GM19395 (cell line): ENCODE measurements around the gene DBT.
A peak's percentile ranks its signal among the peaks of the same experiment; 100 is the strongest.
"Not testable (repeated sequence)": the region's sequence is repeated elsewhere in the genome, so short reads cannot be mapped to it uniquely, and the experiment has no call there.

Experiments
- ATAC-seq: cut with Tn5 transposase; IDR thresholded peaks from one replicate; pipeline ENCODE4 v1.9.1; 2021; ENCODE audit warnings: mild to moderate bottlenecking, moderate library complexity; ENCODE audit not compliant: unreplicated experiment

Gene DBT

GRCh38 chr1:100202703-100203102 lies 46.9 kb downstream of the DBT start:
- ATAC-seq, result not testable (repeated sequence)

- not testable (repeated sequence) for ATAC-seq
Observed at GRCh38 chr1:100200060-100200459, 49.6 kb downstream of the DBT start.

- ATAC-seq, result no peak
Observed at GRCh38 chr1:100198596-100198995, 51.0 kb downstream of the DBT start.

GRCh38 chr1:100188617-100189016 lies 61.0 kb downstream of the DBT start:
- ATAC-seq, result peak; percentile 59

- ATAC-seq, result no peak
Observed at GRCh38 chr1:100187912-100188311, 61.7 kb downstream of the DBT start.

- peak; percentile 81 for ATAC-seq
Observed at GRCh38 chr1:100184536-100184935, 65.1 kb downstream of the DBT start.

- no peak for ATAC-seq
Observed at GRCh38 chr1:100183370-100183769, 66.3 kb downstream of the DBT start.

GRCh38 chr1:100178091-100178490 lies 71.5 kb downstream of the DBT start, which contains the start of gene LRRC39:
LRRC39 (minus strand) TSS chr1:100178256; CDS start chr1:100168516, 9,740 bp downstream.
- ATAC-seq, result no peak

GRCh38 chr1:100177295-100178041 lies 72.2 kb downstream of the DBT start:
- no peak for ATAC-seq

GRCh38 chr1:100168051-100168450 lies 81.6 kb downstream of the DBT start:
- no peak for ATAC-seq

- no peak for ATAC-seq
Observed at GRCh38 chr1:100164702-100165101, 84.9 kb downstream of the DBT start.

- ATAC-seq, result no peak
Observed at GRCh38 chr1:100164216-100164615, 85.4 kb downstream of the DBT start.

GRCh38 chr1:100162881-100163280 lies 86.8 kb downstream of the DBT start:
- ATAC-seq, result no peak

- peak; percentile 94 for ATAC-seq
Observed at GRCh38 chr1:100152271-100152670, 97.4 kb downstream of the DBT start.

GRCh38 chr1:100151679-100152078 lies 98.0 kb downstream of the DBT start:
- ATAC-seq, result no peak

GRCh38 chr1:100147875-100148274 lies 101.8 kb downstream of the DBT start:
- no peak for ATAC-seq

GRCh38 chr1:100146958-100147357 lies 102.7 kb downstream of the DBT start:
- no peak for ATAC-seq

GRCh38 chr1:100145116-100145515 lies 104.5 kb downstream of the DBT start:
- no peak for ATAC-seq

- no peak for ATAC-seq
Observed at GRCh38 chr1:100142343-100142742, 107.3 kb downstream of the DBT start.

- no peak for ATAC-seq
Observed at GRCh38 chr1:100141192-100141591, 108.4 kb downstream of the DBT start.

GRCh38 chr1:100137602-100138001 lies 112.0 kb downstream of the DBT start:
- no peak for ATAC-seq
